Measurements from ENCODE around the gene SMG9. TPM values are rescaled to one million over a fixed set of nuclear protein-coding genes. Genes with fewer than 3 reads are reported as not detected.

Gene SMG9
- total RNA-seq, 3 donors from 2014 or later, result 10.6 to 29.9 (median 20.6) TPM

DNA sequence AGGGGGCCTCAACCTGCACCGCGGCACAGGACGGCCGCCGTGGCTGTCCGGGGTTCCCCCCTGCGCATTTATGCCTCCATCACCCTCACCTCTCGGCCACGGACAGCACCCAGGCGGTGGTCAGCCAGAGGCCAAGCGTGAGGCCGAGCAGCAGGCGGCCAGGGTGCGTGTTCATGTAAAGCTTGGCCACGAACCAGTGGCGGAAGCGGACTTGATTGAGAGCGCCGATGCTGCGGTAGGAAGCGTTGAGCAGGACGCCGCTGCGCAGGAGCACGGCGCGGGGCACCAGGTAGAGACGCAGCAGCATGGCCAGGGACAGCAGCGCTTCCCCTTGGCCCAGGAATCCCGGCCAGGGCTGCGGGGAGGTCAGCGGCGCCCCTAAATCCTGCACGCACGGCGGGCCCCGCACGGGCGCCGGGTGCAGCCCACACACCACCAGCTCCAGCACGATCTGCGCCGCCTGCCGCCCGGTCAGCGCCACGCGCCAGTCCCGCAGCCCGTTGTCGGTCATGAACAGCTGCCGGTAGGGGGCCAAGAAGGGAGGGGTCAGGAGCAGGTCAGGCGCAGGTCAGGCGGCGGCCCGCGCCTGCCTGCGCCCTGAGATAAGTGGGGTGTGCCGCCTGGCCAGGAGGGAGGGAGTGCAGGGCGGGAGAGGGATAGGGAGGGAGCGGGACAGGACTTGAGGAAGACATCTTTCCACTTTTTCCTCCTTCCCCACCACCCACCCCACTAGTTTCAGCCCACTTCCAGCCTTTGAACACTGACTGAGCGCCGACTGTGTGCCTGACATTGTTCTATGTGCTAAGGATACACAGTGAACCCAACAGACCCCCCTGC, 19.6 kb upstream of the SMG9 start:
- Histone ChIP-seq H3K27ac (peak overlapping the region in 1 of 2 donors; percentile 5), H3K4me3 (peak overlapping the region; percentile 3 to 53 (median 13)), H3K4me1 (peaks cover 0 to 5% of the 10 kb centered on the region in 2 donors), H3K36me3 (no peaks in the 10 kb centered on the region), H3K9me3 (no peaks in the 10 kb centered on the region), H3K27me3 (no peaks in the 10 kb centered on the region)
- DNase-seq (ENCODE audit: low spot score in 2 of 2), result no peak
- no peak for TF ChIP-seq POLR2A (IDR thresholded peaks at IDR 0.05)
- no peak for TF ChIP-seq POLR2AphosphoS5 (IDR thresholded peaks at IDR 0.05)
- peak in 1 of 3 donors; percentile 16 for TF ChIP-seq CTCF (IDR thresholded peaks at IDR 0.05)
- intact Hi-C loops (cut with DNase I; ENCODE audit: low total_unique reads), result no loop called here

DNA sequence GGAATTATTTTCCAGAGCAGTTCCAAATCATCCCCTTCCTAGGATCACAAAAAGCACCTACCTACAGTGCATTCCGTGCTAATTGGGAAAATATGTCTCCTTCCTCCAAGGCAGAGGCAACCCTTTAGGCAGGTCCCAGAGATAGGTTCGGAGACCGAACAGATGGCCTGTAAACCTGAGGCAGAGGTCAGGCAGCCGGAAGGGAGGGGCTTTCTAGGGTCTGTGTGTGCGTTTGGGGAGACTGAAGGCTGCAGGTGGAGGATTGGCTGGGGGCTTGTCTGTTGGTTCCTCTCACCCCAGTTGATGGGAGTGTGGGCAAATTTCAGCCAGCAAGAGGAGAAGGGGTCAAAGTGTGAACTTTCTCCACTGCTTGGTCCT, 19.0 kb upstream of the SMG9 start:
- H3K4me3 ChIP-seq, result no peak overlapping the region
- intact Hi-C loops (cut with DNase I; ENCODE audit: low total_unique reads), result no loop called here
- H3K27me3 ChIP-seq, result no peaks in the 10 kb centered on the region
- H3K9me3 ChIP-seq, result no peaks in the 10 kb centered on the region
- DNase-seq (ENCODE audit: low spot score in 2 of 2), result no peak
- no peaks in the 10 kb centered on the region for H3K36me3 ChIP-seq
- TF ChIP-seq CTCF (IDR thresholded peaks at IDR 0.05) (no peak), POLR2AphosphoS5 (IDR thresholded peaks at IDR 0.05) (no peak), POLR2A (IDR thresholded peaks at IDR 0.05) (no peak)
- peaks cover 0 to 5% of the 10 kb centered on the region in 2 donors for H3K4me1 ChIP-seq
- no peak overlapping the region for H3K27ac ChIP-seq

- H3K4me1 ChIP-seq, result peaks cover 0 to 5% of the 10 kb centered on the region in 2 donors
- no peaks in the 10 kb centered on the region for H3K27me3 ChIP-seq
- no peak for TF ChIP-seq POLR2A (IDR thresholded peaks at IDR 0.05)
- TF ChIP-seq CTCF (IDR thresholded peaks at IDR 0.05), result no peak
- no peak for TF ChIP-seq POLR2AphosphoS5 (IDR thresholded peaks at IDR 0.05)
- peak overlapping the region; percentile 57 to 63 for H3K27ac ChIP-seq
- no peak overlapping the region for H3K4me3 ChIP-seq
- H3K9me3 ChIP-seq, result no peaks in the 10 kb centered on the region
- intact Hi-C loops (cut with DNase I; ENCODE audit: low total_unique reads), result no loop called here
- no peaks in the 10 kb centered on the region for H3K36me3 ChIP-seq
- no peak for DNase-seq (ENCODE audit: low spot score in 2 of 2)
Observed at GRCh38 chr19:43769256-43769655, 14.5 kb upstream of the SMG9 start.

DNA sequence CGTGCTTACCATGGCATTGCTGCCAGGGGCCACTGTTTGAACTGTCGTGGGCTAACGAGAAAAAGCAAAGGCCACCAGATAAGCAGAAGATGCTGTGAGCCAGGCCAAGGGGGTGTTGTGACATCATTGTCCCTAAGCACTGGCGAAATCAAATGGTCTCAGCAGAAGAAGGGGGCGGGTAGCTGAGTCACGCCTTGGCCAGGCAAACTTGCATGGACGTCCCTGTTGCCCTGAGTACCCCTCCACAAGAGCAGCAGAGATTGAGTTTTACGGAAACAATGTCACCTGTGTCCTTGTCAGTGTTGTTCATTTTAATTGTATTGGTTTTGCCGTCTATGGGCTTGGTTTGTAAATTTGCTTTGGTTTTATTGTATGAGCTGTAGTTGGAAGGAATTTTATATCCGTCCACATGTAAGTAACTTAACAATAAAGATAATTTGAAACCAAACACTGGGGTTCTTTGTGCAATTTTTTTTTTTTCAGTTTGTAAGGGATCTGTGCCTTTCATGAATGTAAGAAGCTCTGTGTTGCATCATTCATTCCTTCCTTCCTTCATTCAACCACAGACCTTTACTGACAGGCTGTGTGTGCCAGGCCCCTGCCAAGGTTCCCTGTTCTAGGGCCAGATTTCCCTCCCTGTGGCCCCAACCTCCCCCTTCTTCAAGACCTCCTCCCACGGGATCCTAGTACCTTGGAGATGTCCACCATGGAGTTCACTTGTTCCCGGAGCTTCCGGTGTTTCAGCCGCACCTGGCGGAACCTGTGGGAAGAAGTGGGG, 13.7 kb upstream of the SMG9 start:
- TF ChIP-seq CTCF (IDR thresholded peaks at IDR 0.05) (no peak), POLR2AphosphoS5 (IDR thresholded peaks at IDR 0.05) (no peak), POLR2A (IDR thresholded peaks at IDR 0.05) (no peak)
- DNase-seq (ENCODE audit: low spot score in 2 of 2), result no peak
- no peaks in the 10 kb centered on the region for H3K9me3 ChIP-seq
- no peak overlapping the region for H3K4me3 ChIP-seq
- peak overlapping the region; percentile 78 to 84 for H3K27ac ChIP-seq
- no peaks in the 10 kb centered on the region for H3K36me3 ChIP-seq
- no peaks in the 10 kb centered on the region for H3K27me3 ChIP-seq
- H3K4me1 ChIP-seq, result peaks cover 0 to 7% of the 10 kb centered on the region in 2 donors
- intact Hi-C loops (cut with DNase I; ENCODE audit: low total_unique reads), result no loop called here

GRCh38 chr19:43767818-43768217, 13.1 kb upstream of the SMG9 start:
- TF ChIP-seq POLR2AphosphoS5 (IDR thresholded peaks at IDR 0.05) (no peak), CTCF (IDR thresholded peaks at IDR 0.05) (no peak)
- no peak overlapping the region for H3K4me3 ChIP-seq
- H3K27me3 ChIP-seq, result no peaks in the 10 kb centered on the region
- H3K27ac ChIP-seq, result peak overlapping the region; percentile 78 to 84
- H3K9me3 ChIP-seq, result no peaks in the 10 kb centered on the region
- peaks cover 0 to 9% of the 10 kb centered on the region in 2 donors for H3K4me1 ChIP-seq
- H3K36me3 ChIP-seq, result no peaks in the 10 kb centered on the region
- no peak for DNase-seq (ENCODE audit: low spot score in 2 of 2)
- intact Hi-C loops (cut with DNase I; ENCODE audit: low total_unique reads), result no loop called here

All from breast epithelium (tissue), 4 donors.